GM18873 (cell line): ENCODE results near the gene PLXND1.
"Not testable (repeated sequence)": the region's sequence is repeated elsewhere in the genome, so short reads cannot be mapped to it uniquely, and the experiment has no call there.

ENCODE experiments used
- ATAC-seq: cut with Tn5 transposase; IDR thresholded peaks from one replicate; pipeline ENCODE4 v1.9.1; 2021; ENCODE audit warnings: mild to moderate bottlenecking, moderate library complexity, moderate number of reproducible peaks; ENCODE audit not compliant: unreplicated experiment, low FRiP score

PLXND1 gene

DNA sequence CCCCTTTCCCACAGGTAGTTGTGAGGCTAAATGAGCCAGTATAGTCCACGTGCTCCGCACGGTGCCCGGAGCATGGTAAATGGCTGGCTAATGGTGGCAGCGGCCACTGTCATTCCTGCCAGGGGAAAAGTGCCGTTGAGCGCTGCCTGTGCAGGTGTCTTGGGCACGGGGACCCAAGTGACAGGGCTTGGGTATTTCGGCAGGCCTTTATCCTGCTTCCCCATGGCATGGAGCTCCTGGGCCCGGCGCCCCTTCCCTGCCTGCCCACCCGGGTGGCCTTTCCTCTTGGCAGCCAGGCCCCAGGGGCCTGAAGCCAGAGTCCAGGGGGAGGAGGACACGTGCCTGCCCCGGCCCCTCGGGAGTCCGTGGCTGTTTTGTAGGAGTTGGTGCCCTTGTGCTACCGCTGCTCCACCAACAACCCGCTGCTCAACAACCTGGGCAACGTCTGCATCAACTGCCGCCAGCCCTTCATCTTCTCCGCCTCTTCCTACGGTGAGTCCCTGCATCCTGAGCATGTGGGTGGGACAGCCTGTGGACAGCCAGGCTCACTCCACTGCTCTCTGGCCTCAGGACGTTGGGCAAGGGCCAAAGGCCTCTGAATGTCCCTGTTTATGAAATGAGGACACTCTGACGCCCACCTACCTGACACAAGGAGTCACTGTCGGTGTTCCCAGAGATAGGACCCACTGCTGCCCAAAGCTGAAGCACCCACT is 91.2 kb downstream of the PLXND1 start:
- not testable (repeated sequence) for ATAC-seq

DNA sequence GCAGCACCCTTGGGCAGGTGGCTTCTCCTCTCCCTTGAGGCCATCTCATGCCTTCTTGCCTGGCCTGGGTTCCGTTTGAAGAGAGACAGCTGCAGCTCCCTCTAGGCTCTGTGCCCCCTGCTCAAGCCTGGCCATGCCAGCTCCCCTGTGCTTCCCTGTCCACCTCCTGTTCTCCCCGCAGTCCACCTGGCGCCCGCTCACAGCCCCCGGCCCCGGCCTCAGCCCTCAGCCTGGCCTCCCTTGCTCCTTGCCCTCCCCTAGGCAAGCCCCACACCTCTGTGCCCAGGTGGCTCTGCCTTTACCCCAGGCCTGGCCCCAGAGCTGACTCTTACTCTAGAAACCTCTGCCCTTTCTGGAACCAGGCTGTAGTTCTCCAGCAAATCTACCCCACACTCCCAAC is 91.9 kb downstream of the PLXND1 start:
- ATAC-seq: no peak

DNA sequence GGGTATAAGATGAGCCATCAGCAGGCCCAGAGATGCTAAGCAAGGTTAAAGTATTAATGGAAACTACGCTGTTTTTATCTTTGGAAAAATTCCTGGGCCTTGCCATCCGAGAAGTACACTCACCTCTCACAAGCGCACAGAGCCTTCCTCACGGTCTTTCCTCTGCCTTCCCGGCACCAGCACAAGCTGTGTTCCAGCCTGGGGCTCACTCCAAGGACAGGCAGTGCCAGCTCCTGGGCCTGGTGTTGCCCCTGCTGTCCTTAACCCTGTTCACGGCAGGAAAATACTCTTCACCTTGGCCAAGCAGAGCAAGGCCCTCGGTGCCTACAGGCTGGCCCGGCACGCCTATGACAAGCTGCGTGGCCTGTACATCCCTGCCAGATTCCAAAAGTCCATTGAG is 92.4 kb downstream of the PLXND1 start:
- ATAC-seq: no peak

DNA sequence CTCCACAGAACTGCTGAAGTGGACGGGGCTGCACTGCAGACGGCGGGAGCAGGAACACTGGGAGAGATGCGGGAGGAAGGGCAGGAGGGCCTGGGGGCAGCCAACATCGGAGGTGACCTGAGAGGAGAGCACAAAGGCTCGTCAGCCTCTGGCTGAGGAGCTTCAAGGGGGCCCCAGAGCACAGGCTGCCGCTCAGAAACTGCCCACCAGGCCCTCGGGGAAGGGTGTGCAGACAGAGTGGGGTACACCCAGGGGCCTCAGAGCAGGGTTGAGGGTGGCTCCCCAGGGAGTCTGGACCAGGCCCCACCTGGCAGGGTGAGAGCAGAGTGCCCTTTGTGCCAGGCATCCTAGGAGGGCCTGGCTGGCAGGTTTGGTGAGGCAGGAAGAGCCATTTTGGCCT is 92.8 kb downstream of the PLXND1 start:
- ATAC-seq: no peak

DNA sequence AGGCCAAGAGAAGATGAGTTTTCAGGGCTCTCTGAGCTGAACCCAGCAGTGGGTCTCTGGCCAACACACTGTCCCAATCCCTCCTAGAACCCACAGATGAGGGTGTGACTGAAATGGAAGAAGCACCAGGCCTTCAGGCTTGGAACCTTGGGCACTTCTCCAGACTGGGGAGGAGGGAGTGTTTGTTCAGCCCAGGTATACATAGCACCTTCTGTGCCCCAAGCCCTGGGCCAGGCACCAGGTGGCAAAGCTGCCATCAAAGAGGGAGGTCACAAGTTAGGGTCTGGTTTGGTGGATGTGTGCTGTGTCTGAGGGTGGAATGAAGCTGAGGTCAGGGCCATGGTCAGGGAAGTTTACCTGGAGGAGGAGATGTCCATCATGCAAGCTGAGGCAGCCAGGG is 93.9 kb downstream of the PLXND1 start:
- no peak for ATAC-seq

DNA sequence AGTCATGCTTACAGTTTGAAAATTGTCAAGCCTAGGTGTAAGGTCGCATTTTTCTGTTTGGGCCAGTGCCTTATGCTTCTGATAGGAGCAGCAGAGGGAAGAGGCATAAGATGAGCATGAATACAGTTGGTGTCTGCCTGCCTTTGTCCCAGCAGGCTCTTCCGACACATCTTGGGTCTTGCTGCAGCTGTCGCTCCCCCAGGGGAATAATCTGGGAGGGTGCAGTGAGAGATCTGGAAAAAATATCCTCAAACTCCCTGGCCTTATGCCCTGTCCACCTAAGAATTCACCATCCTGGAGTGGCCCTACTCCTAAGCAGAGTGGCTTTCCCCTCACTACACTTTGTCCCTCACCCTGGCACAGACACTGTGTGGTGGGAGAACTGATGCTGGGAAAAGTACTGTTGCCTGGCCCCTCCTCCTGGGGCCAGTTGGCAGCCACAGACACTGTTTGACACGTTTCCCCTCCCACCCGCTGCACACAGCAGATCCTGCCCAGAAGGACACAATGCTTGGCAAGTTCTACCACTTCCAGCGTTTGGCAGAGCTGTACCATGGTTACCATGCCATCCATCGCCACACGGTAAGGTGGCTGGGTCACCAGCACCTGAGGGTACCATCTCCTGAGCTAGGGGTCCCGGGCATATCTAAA is 99.2 kb downstream of the PLXND1 start:
- no peak for ATAC-seq

DNA sequence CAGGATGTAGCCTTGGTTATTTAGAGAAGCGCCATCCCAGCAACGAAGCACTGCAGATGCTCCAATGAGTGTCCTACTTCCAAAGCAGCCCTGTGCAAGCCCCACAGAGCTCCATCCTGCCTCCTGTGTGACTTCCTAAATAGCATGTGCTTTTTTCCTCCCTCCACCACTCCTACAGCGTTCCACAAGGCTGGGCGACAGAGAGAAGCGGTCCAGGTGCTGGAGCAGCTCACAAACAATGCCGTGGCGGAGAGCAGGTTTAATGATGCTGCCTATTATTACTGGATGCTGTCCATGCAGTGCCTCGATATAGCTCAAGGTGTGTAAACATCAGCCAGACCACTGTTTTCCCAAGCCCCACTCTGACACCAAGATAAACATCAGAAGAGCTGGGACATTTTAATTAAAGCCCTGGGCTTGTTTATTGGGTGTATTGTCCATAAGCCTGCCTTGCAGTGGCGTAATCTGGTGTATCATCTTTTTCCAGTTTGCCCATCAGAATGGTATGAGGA is 100.2 kb downstream of the PLXND1 start:
- no peak for ATAC-seq

DNA sequence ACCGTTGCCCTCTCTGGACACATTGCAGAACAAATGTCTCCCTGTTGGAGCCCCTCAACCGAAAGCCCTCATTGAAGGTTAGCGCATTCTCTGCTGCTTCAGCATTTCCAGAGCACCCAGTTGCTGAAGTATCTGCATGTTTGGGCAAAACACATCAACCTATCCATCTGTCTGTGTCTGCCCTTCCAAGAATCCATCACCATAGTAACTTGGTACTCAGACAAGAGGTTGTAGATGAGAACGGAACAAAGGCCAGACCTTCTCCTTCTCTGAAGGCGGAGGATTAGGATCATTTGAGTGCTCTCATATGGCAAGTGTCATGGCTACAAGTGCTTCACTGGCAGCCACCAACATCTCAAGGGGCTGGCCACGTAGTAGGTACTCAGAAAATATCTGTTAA is 101.1 kb downstream of the PLXND1 start:
- ATAC-seq: no peak
